RPMI7951 (cell line): ENCODE data around the gene SLC41A3. TPM values are rescaled to one million over a fixed set of nuclear protein-coding genes. Genes with fewer than 3 reads are reported as not detected.
"Not testable (repeated sequence)": the region's sequence is repeated elsewhere in the genome, so short reads cannot be mapped to it uniquely, and the experiment has no call there.

ENCODE experiments used
- DNase-seq: peaks from one replicate; pipeline ENCODE4 v3.0.0-alpha.2; 2012; ENCODE audit warnings: low read depth
- total RNA-seq: library from RNA; depleted of rRNA; stranded (reverse); fragments of >200 nt; shearing (Covaris generic); gene quantifications from 2 replicates; pipeline ENCODE4 v1.2.3, GENCODE V29; 2014

Gene SLC41A3
- total RNA-seq, 1 experiment from 2014 or later, result 33.6 TPM

- DNase-seq, result no peak
Measured at GRCh38 chr3:126003447-126004190, 80.3 kb downstream of the SLC41A3 start.

GRCh38 chr3:126002189-126002588 is 81.7 kb downstream of the SLC41A3 start:
- DNase-seq, result no peak

GRCh38 chr3:125996751-125997150 is 87.2 kb downstream of the SLC41A3 start:
- not testable (repeated sequence) for DNase-seq

- peak; percentile 92 for DNase-seq
Measured at GRCh38 chr3:125990253-125990970, 93.5 kb downstream of the SLC41A3 start.

GRCh38 chr3:125984951-125985350 is 99.0 kb downstream of the SLC41A3 start:
- not testable (repeated sequence) for DNase-seq

GRCh38 chr3:125977104-125977503 is 106.8 kb downstream of the SLC41A3 start:
- not testable (repeated sequence) for DNase-seq

GRCh38 chr3:125976003-125976390 is 107.9 kb downstream of the SLC41A3 start:
- peak; percentile 19 for DNase-seq

- DNase-seq, result peak; percentile 41
Measured at GRCh38 chr3:125975245-125976002, 108.5 kb downstream of the SLC41A3 start.

GRCh38 chr3:125971997-125972944 is 111.7 kb downstream of the SLC41A3 start:
- peak; percentile 43 for DNase-seq

GRCh38 chr3:125968701-125969592 is 115.0 kb downstream of the SLC41A3 start, which contains the start of gene ROPN1B:
Gene ROPN1B (plus strand): TSS chr3:125969178. CDS start chr3:125972055, 2,877 bp downstream.
- DNase-seq, result not testable (repeated sequence)

GRCh38 chr3:125968121-125968520 is 115.8 kb downstream of the SLC41A3 start:
- DNase-seq, result not testable (repeated sequence)

GRCh38 chr3:125967156-125967555 is 116.8 kb downstream of the SLC41A3 start:
- no peak for DNase-seq

GRCh38 chr3:125965505-125965904 is 118.4 kb downstream of the SLC41A3 start:
- no peak for DNase-seq

- DNase-seq, result not testable (repeated sequence)
Measured at GRCh38 chr3:125963834-125964233, 120.1 kb downstream of the SLC41A3 start.

- no peak for DNase-seq
Measured at GRCh38 chr3:125961289-125961589, 122.7 kb downstream of the SLC41A3 start.

- no peak for DNase-seq
Measured at GRCh38 chr3:125960456-125961288, 123.3 kb downstream of the SLC41A3 start.

GRCh38 chr3:125960066-125960424 is 123.9 kb downstream of the SLC41A3 start:
- no peak for DNase-seq

GRCh38 chr3:125959317-125960065 is 124.4 kb downstream of the SLC41A3 start:
- DNase-seq, result no peak
